OCI-LY1 (cell line): ENCODE data around the gene RFX2.
"Not testable (repeated sequence)": the region's sequence is repeated elsewhere in the genome, so short reads cannot be mapped to it uniquely, and the experiment has no call there.

Experiments
- H2AFZ ChIP-seq: fragments of 200-600 bp; sonication (generic), shearing (Covaris generic); 2 replicates; pipeline ENCODE4 v1.6.0; 2014; ENCODE audit warnings: antibody characterized with exemption, mild to moderate bottlenecking, low read length
- H3F3A ChIP-seq: fragments of 200-600 bp; sonication (generic), shearing (Covaris generic); 2 replicates; pipeline ENCODE4 v1.6.0; 2014; ENCODE audit warnings: mild to moderate bottlenecking, antibody characterized with exemption, low read length, moderate library complexity; ENCODE audit not compliant: insufficient read depth
- H3K27ac ChIP-seq: fragments of 200-600 bp; sonication (generic); 2 replicates; pipeline ENCODE4 v1.5.1; 2014; ENCODE audit warnings: low read length, mixed run types, mild to moderate bottlenecking, low read depth; ENCODE audit not compliant: poor library complexity, severe bottlenecking
- H3K27me3 ChIP-seq: fragments of 200-600 bp; sonication (generic); 2 replicates; pipeline ENCODE4 v1.6.0; 2014; ENCODE audit warnings: antibody characterized with exemption, mild to moderate bottlenecking, low read length, moderate library complexity; ENCODE audit not compliant: insufficient read depth
- H3K36me3 ChIP-seq: fragments of 200-600 bp; sonication (generic); 2 replicates; pipeline ENCODE4 v1.6.1; 2014; ENCODE audit warnings: mild to moderate bottlenecking, antibody characterized with exemption, low read length, moderate library complexity, mixed read lengths; ENCODE audit not compliant: insufficient read depth
- H3K4me1 ChIP-seq: fragments of 200-600 bp; sonication (generic); 2 replicates; pipeline ENCODE4 v1.5.1; 2014; ENCODE audit warnings: mild to moderate bottlenecking, low read length, moderate library complexity; ENCODE audit not compliant: insufficient read depth, severe bottlenecking
- H3K4me2 ChIP-seq: fragments of 200-600 bp; sonication (generic), shearing (Covaris generic); 2 replicates; pipeline ENCODE4 v1.6.1; 2014; ENCODE audit warnings: low read length
- H3K4me3 ChIP-seq: fragments of 200-600 bp; sonication (generic); 2 replicates; pipeline ENCODE4 v1.5.1; 2014; ENCODE audit warnings: low read length, low read depth, mild to moderate bottlenecking, mixed read lengths; ENCODE audit not compliant: poor library complexity, severe bottlenecking
- H3K79me2 ChIP-seq: fragments of 200-600 bp; shearing (Covaris generic); 2 replicates; pipeline ENCODE4 v1.6.1; 2016; ENCODE audit warnings: mixed run types, low read length, mixed read lengths; ENCODE audit not compliant: insufficient read depth
- H3K9ac ChIP-seq: fragments of 200-600 bp; sonication (generic), shearing (Covaris generic); 2 replicates; pipeline ENCODE4 v1.6.1; 2014; ENCODE audit warnings: mild to moderate bottlenecking, low read length, mixed read lengths
- H3K9me2 ChIP-seq: fragments of 200-600 bp; sonication (generic), shearing (Covaris generic); 2 replicates; pipeline ENCODE4 v1.6.1; 2014; ENCODE audit warnings: low read depth, mild to moderate bottlenecking, low read length, mixed read lengths
- H3K9me3 ChIP-seq: fragments of 200-600 bp; shearing (Covaris generic); 2 replicates; pipeline ENCODE4 v1.6.1; 2014; ENCODE audit warnings: low read length, mixed read lengths
- H4K20me1 ChIP-seq: fragments of 200-600 bp; sonication (generic), shearing (Covaris generic); 2 replicates; pipeline ENCODE4 v1.6.0; 2016; ENCODE audit warnings: mild to moderate bottlenecking, low read length; ENCODE audit not compliant: insufficient read depth
- CTCF ChIP-seq: fragments of 200-600 bp; sonication (generic), shearing (Covaris generic); IDR thresholded peaks from 2 replicates; pipeline ENCODE4 v1.5.1; 2017; ENCODE audit warnings: mild to moderate bottlenecking, antibody characterized with exemption, low read length, moderate library complexity, mixed read lengths
- EZH2 ChIP-seq: fragments of 200-600 bp; sonication (generic), shearing (Covaris generic); IDR thresholded peaks from 2 replicates; pipeline ENCODE4 v1.8.0; 2017; ENCODE audit warnings: borderline replicate concordance, mixed run types, mild to moderate bottlenecking, antibody characterized with exemption, low read length, moderate library complexity, mixed read lengths

RFX2 gene

GRCh38 chr19:6010107-6010506 is 100.2 kb downstream of the RFX2 start:
- no peaks in the 10 kb centered on the region for H3K9me3 ChIP-seq
- H3K27ac ChIP-seq = no peak overlapping the region
- no peak overlapping the region for H3K9ac ChIP-seq
- no peaks in the 10 kb centered on the region for H3K36me3 ChIP-seq
- H2AFZ ChIP-seq = no peak overlapping the region
- H3K27me3 ChIP-seq = 0 out of 2 replicates have a peak, but pooled peaks cover 3% of the 10 kb centered on the region
- no peak overlapping the region for H3K4me2 ChIP-seq
- H3F3A ChIP-seq = no peaks in the 10 kb centered on the region
- no peaks in the 10 kb centered on the region for H3K79me2 ChIP-seq
- H3K4me1 ChIP-seq = no peaks in the 10 kb centered on the region
- no peaks in the 10 kb centered on the region for H3K9me2 ChIP-seq
- H4K20me1 ChIP-seq = no peaks in the 10 kb centered on the region
- H3K4me3 ChIP-seq = no peak overlapping the region
- TF ChIP-seq EZH2 (no peak), CTCF (no peak)

GRCh38 chr19:6007866-6008265 is 102.4 kb downstream of the RFX2 start:
- Histone ChIP-seq H4K20me1 (no peaks in the 10 kb centered on the region), H3K9ac (no peak overlapping the region), H2AFZ (no peak overlapping the region), H3K79me2 (no peaks in the 10 kb centered on the region), H3K36me3 (no peaks in the 10 kb centered on the region), H3K4me1 (no peaks in the 10 kb centered on the region), H3K27me3 (0 out of 2 replicates have a peak, but pooled peaks cover 3% of the 10 kb centered on the region), H3K9me3 (no peaks in the 10 kb centered on the region), H3K4me3 (no peak overlapping the region), H3F3A (no peaks in the 10 kb centered on the region), H3K9me2 (no peaks in the 10 kb centered on the region), H3K4me2 (no peak overlapping the region), H3K27ac (no peak overlapping the region)
- no peak for TF ChIP-seq CTCF
- no peak for TF ChIP-seq EZH2

GRCh38 chr19:6006896-6007295 is 103.4 kb downstream of the RFX2 start:
- Histone ChIP-seq H4K20me1 (no peaks in the 10 kb centered on the region), H3K9me2 (no peaks in the 10 kb centered on the region), H3K27me3 (0 out of 2 replicates have a peak, but pooled peaks cover 3% of the 10 kb centered on the region), H3K9me3 (no peaks in the 10 kb centered on the region), H3K4me2 (no peak overlapping the region), H2AFZ (no peak overlapping the region), H3K27ac (no peak overlapping the region), H3K4me1 (no peaks in the 10 kb centered on the region), H3F3A (no peaks in the 10 kb centered on the region), H3K36me3 (no peaks in the 10 kb centered on the region), H3K79me2 (no peaks in the 10 kb centered on the region), H3K4me3 (no peak overlapping the region), H3K9ac (no peak overlapping the region)
- no peak for TF ChIP-seq CTCF
- no peak for TF ChIP-seq EZH2

- not testable (repeated sequence) for H3K27ac ChIP-seq, H3K9me3 ChIP-seq, H3K9ac ChIP-seq, H4K20me1 ChIP-seq, H2AFZ ChIP-seq, H3F3A ChIP-seq, H3K9me2 ChIP-seq, H3K4me1 ChIP-seq, H3K79me2 ChIP-seq, H3K36me3 ChIP-seq, H3K4me2 ChIP-seq, H3K4me3 ChIP-seq, H3K27me3 ChIP-seq
These were observed 104.2 kb downstream of the RFX2 start for GRCh38 chr19:6006070-6006446.
